C1 segment of cervical spinal cord (tissue), 14 donors: Measurements from ENCODE around the gene INPP5J.
"Not testable (repeated sequence)": the region's sequence is repeated elsewhere in the genome, so short reads cannot be mapped to it uniquely, and the experiment has no call there.

Experiments
- DNase-seq, 14 donors: peaks; one replicate each; lab custom pipeline; 2025; lab: John Stamatoyannopoulos, UW

INPP5J gene

GRCh38 chr22:31148953-31149627 lies 26.3 kb downstream of the INPP5J start:
- peak in 10 of 14 donors; percentile 17 to 67 (median 42) for DNase-seq

GRCh38 chr22:31150615-31151014 lies 27.8 kb downstream of the INPP5J start:
- no peak for DNase-seq

- no peak for DNase-seq
Measured at GRCh38 chr22:31151872-31152271, 29.1 kb downstream of the INPP5J start.

GRCh38 chr22:31153357-31153756 lies 30.6 kb downstream of the INPP5J start:
- DNase-seq = no peak

- DNase-seq = no peak
Measured at GRCh38 chr22:31154975-31155374, 32.2 kb downstream of the INPP5J start.

GRCh38 chr22:31155422-31155821 lies 32.7 kb downstream of the INPP5J start:
- DNase-seq = no peak

- DNase-seq = peak in 2 of 14 donors; percentile 54 to 62
Measured at GRCh38 chr22:31160328-31160978, 37.7 kb downstream of the INPP5J start.

GRCh38 chr22:31161386-31161785 lies 38.6 kb downstream of the INPP5J start:
- no peak for DNase-seq

GRCh38 chr22:31162015-31162765 lies 39.4 kb downstream of the INPP5J start:
- no peak for DNase-seq

- DNase-seq = no peak
Measured at GRCh38 chr22:31170971-31171370, 48.2 kb downstream of the INPP5J start.

GRCh38 chr22:31171734-31172133 lies 49.0 kb downstream of the INPP5J start:
- DNase-seq = not testable (repeated sequence)

GRCh38 chr22:31173386-31174145 lies 50.8 kb downstream of the INPP5J start:
- no peak for DNase-seq

GRCh38 chr22:31176923-31177322 lies 54.2 kb downstream of the INPP5J start:
- no peak for DNase-seq

GRCh38 chr22:31177420-31178162 lies 54.8 kb downstream of the INPP5J start:
- DNase-seq = no peak

- no peak for DNase-seq
Measured at GRCh38 chr22:31178859-31179258, 56.1 kb downstream of the INPP5J start.

- DNase-seq = no peak
Measured at GRCh38 chr22:31179345-31179744, 56.6 kb downstream of the INPP5J start.

GRCh38 chr22:31184015-31184414 lies 61.2 kb downstream of the INPP5J start:
- DNase-seq = peak in 2 of 14 donors; percentile 2 to 12
